GM19239 (cell line): ENCODE data around the gene SLC26A6.

Experiments
- DNase-seq: peaks from one replicate; pipeline ENCODE4 v3.0.0; 2011; ENCODE audit warnings: low spot score; ENCODE audit not compliant: insufficient read length
- FAIRE-seq: peaks from 2 replicates; lab custom pipeline; 2011; peaks lifted over from hg19 to GRCh38; lab: Jason Lieb, UNC

The SLC26A6 gene

GRCh38 chr3:48662145-48662752 is 27.0 kb upstream of the SLC26A6 start:
- no peak for FAIRE-seq
- DNase-seq, result no peak

- FAIRE-seq (no peak), DNase-seq (peak; percentile 79)
Measured at GRCh38 chr3:48661501-48662144, 26.4 kb upstream of the SLC26A6 start.

- DNase-seq (no peak), FAIRE-seq (no peak)
Measured at GRCh38 chr3:48660800-48661400, 25.6 kb upstream of the SLC26A6 start.

GRCh38 chr3:48656841-48657281 is 21.6 kb upstream of the SLC26A6 start:
- FAIRE-seq (no peak), DNase-seq (no peak)

GRCh38 chr3:48656061-48656840 is 21.0 kb upstream of the SLC26A6 start:
- FAIRE-seq, result peak; percentile 87
- peak; percentile 95 for DNase-seq

DNA sequence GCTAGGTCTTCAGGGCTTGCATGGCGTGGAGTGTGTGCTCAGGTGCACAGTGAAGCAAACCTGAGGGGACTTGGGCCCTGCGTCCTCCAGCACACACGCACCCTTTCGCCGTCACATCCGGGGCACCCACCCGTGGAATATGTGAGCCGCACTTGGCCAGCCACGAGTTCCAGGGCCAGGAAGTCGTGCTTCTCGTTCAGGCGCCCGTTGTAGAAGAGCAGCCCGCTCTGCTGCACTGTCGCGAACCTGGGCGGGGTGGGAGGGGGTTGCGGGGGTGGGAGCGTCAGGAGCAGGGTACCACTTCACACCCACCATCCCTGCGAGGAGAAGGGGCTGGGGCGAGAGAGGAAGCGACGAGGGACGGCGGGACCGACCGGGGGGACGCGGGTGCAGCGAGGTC is 20.3 kb upstream of the SLC26A6 start:
- DNase-seq (no peak), FAIRE-seq (no peak)

- DNase-seq (no peak), FAIRE-seq (no peak)
Measured at GRCh38 chr3:48655063-48655462, 19.8 kb upstream of the SLC26A6 start.

- DNase-seq (no peak), FAIRE-seq (no peak)
Measured at GRCh38 chr3:48652923-48653715, 17.9 kb upstream of the SLC26A6 start.

GRCh38 chr3:48651771-48652170 is 16.5 kb upstream of the SLC26A6 start:
- DNase-seq, result no peak
- no peak for FAIRE-seq

DNA sequence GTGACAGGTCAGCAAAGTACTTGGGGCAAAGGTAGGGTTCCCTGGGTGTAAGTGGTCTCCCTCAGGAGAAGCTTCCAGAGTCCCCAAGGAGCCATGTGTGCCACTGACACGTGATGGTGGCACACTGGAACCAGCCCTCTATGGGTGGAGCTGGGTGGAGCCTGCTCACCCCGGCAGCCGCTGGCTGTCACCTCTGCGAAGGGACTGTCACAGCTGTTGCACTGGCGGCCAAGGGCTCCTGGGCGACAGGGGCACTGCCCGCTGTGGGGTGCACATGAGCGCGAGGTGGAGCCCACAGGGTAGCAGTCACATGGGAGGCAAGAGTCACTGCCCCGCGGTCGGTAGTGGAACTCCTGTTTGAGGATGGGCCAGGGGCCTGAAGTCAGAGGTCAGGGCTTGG is 15.5 kb upstream of the SLC26A6 start:
- FAIRE-seq (no peak), DNase-seq (no peak)

DNA sequence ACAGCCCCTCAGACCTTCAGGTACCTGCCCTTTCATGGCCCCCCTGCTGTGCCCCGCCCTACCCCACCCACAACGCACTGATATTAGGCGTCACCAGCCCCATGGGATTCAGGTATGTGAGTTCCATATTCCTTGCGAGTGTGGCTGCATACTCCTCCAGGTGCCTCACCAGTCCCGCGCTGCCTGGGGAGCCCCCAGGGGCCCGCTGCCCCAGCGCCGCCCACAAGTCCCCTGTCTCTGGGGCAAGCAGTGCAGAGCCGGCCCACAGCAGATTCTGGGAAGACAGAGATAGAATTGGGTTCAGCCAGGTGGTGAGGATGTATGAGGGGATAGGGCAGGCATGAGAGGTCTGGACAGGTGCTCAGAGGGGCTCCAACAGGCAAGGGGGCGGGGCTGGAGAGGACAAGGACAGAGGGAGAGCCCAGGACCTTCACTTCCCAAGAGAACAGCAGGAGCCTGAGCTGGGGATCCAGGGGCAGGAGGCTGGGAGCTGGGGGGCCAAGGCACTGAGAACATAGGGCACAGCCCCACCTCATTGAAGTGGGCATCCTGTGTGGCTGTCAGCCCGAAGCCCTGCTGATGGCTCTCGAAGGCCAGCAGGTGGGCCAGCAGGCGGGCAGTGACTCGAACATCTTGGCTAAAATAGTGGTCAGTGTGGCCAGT is 13.1 kb upstream of the SLC26A6 start:
- DNase-seq (no peak), FAIRE-seq (no peak)

GRCh38 chr3:48647714-48648113 is 12.5 kb upstream of the SLC26A6 start:
- DNase-seq, result no peak
- no peak for FAIRE-seq

GRCh38 chr3:48644898-48645760 is 9.9 kb upstream of the SLC26A6 start:
- DNase-seq, result no peak
- no peak for FAIRE-seq

GRCh38 chr3:48642605-48643004 is 7.3 kb upstream of the SLC26A6 start:
- no peak for DNase-seq
- no peak for FAIRE-seq

DNA sequence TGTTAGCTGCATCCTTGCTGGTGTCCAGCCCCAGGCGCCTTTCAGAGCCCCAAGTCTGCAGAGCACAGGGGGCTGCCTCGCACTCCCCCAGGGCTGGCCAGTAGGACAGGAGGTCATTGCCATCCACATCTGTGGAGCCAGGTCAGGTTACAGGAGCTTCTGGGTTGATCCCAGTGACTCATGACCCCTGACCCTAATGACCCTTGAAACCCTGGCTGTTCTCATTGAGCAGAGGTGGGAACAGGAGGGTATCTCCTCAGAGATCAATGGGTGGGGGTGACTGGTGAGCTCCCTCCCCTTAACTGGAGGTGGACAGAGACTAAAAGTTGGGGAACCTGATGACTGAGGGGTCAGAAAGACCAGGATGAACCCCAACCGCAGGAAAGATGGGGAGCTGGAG is 6.1 kb upstream of the SLC26A6 start:
- FAIRE-seq (no peak), DNase-seq (no peak)

- FAIRE-seq, result no peak
- DNase-seq, result no peak
Measured at GRCh38 chr3:48639944-48640606, 4.8 kb upstream of the SLC26A6 start.

- DNase-seq (no peak), FAIRE-seq (no peak)
Measured at GRCh38 chr3:48637305-48637704, 2.0 kb upstream of the SLC26A6 start.

- DNase-seq (no peak), FAIRE-seq (no peak)
Measured at GRCh38 chr3:48636149-48636655, 941 bp upstream of the SLC26A6 start.
